Stimulated activated CD4-positive, alpha-beta T cell treated with anti-CD3 and anti-CD28 coated beads, Interleukin-2, amount 100 ng/mL, for 24 hours (primary cell): Measurements from ENCODE around the gene VRK1.

Experiments used
- DNase-seq, 2 donors: peaks; one replicate each; pipeline ENCODE4 v3.0.0-alpha.2; 2020

The VRK1 gene

DNA sequence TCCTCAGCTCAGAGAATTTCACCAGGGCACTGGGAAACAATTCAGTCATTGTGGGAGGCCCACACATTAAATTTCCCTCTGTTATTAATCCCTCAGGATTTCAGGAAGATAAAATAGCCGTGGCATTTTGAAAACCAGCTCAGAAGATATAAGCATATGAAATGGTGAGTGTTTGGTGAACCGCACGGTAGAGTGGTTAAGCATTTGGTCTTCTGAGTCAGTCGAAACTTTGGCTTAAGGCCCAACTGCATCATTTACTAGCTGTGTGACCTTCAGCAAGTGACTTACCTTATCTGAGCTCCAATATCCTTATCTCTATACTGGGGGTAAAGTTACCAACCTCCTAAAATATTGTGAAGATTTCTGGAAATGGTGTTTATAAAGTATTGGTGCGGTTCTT is 5.2 kb upstream of the VRK1 start:
- no peak for DNase-seq

DNA sequence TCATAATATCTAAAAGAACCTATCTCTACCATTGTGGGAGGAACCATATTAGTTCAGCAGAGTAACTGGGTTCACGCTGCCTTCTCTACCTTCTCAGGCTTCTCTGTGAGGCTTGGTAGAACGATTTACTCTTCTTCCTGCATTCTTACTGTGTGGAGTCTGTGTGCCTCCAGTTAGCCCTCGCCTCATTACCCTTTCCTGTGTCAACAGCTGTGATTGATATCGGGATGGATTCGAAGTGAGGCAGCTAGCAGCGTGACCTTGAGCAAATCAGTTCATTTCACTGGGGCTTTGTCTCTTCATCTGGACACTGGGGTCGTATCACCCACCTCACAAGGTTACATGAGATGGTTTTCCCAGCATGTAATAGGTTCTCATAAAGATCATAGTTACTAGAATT is 4.6 kb upstream of the VRK1 start:
- no peak for DNase-seq

DNA sequence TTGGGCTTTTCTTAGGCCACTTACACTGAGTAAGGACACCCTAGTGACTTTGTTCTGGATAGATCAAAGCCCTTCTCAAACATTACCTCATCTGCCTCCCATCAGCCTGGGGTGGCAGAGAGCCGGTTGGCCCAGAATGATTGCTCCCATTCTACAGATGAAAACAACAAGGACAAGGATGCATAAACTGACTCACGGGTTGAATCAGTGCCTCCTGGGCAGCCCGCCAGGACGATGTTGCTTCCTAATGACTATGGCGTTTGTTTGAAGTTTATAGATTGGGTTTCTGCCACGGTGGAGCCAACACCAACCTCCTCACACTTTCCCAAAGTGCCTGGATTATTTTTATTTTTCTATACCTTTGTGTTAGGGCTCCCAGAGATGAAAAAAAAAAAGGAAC is 3.6 kb upstream of the VRK1 start:
- no peak for DNase-seq

DNA sequence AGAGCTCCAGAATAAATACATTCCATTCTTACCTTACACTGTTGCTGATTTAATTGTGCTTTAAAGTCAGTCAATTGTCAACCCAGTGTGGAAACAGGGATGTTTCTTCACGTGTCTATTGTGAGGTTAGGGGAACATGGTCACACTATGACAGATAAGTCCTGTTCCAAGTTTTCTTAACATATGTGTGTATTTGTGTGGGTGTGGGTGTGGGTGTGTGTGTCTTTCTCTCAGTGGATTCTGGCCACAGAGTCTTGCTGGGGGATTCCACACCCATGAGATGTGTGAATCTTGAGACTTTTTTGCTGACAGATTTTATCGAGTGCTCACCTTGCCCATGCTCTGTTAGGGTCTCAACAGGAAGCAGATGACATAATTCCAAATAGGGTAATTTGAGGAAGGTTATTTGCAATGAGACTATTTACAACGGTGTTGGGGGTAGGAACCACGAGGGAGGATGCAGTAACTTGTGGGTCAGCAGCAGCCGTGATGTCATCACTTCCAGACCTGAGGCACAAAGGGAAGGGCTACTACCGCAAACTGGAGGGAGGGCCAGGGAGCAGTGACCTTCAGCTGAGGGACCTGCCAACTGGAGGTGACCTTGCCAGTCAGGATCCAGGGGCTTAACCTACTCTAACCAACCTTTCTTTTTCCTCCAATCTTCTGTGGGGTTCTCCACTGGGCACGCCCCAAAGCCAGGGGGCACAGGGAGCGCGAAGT is 1.9 kb upstream of the VRK1 start:
- no peak for DNase-seq

DNA sequence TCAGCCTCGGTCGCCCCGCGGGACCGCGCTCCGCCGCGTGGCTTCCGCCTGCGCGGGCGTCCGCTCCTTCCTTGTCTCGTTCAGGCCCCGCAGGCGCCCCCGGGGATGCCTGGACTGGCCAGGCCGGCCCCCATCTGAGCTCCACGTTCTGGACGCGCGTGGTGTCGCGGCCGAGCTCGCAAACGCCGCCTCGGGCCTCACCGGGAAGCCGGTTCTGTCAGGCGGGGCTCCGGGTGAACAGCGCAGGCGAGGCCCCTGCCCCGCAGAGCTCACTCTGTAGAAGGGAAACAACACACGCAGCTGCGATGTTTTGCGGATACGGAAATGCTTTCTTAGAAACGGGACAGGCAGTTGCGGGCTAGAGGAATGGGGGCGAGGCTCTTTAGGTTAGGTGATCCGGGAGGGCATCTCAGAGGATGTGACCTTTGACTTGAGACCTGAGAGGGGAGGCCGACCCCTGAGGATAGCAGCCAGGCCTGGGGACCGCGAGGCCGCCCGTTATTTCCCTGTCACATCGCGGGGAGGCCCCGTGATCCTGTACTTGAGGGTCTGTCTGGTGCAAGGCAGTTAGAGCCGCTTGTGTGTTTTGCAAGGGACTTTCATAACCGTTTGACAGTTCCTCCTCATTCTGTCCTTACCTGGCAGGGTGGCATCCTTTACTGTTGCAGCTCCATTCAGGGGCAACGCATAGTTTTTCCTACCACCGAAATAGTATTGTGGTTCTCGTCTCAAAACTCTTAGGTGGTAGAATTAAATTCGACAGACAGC is 584 bp downstream of the VRK1 start:
- peak; percentile 40 to 46 for DNase-seq

DNA sequence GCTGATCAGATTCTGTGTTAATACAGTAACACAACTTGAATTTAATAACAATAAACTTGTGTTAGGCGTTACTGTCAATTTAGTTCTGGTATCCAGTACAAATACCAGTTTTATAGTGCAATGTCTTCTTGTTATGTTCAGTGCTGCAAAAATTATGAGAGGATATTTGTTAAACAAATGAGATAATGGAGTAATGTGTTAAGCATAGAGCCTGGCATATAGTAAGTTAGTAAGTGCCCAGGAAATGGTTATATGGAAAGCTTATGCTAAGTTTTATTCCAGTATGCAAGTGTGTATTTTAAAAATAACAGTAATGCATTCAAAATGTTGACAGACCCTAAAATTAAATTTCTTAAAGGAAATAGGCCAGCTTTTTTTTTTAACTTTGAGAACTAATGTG is 1.8 kb downstream of the VRK1 start:
- DNase-seq, result no peak

DNA sequence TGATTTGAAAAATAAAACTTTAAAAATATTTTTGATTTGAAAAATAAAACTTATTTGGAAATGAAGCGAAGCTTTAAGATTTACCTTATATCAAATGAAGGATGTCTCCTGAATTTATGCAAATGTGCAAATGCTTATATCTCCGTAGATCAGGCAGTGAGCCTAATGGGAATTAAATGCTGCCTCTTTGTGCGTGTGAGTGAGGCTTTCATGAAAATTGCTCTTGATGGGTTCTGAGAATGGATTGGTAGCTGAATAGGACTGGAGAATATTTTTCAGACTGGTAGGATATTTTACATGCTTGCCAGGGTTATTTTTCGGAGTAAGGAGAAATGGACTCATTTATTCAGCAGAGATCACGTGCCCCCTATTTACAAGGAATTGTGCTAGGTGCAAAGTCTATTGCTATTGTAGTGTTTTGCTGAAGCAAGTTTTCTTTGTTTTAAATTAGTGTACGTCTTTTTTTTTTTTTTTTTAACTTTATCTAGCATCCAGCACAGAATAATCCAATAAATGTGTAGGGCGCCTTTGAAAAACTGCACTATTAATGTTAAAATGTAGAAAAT is 2.4 kb downstream of the VRK1 start:
- no peak for DNase-seq

DNA sequence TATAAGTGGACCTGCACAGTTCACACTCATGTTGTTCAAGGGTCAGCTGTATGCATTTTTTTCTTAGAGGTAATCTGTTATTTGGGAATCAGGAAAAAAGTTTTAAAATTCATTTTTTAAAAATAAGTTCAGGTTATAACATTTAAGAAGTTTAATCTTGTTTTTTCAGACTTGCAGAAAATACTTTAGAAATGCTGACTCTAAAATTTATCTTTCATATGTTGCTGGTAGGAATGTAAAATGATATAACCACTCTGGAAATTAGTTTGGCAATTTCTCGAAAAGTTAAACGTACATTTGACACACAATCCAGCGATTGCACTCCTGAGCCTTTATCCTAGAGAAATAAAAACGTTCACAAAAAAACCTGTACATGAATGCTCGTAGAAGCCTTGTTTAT is 4.7 kb downstream of the VRK1 start:
- no peak for DNase-seq

DNA sequence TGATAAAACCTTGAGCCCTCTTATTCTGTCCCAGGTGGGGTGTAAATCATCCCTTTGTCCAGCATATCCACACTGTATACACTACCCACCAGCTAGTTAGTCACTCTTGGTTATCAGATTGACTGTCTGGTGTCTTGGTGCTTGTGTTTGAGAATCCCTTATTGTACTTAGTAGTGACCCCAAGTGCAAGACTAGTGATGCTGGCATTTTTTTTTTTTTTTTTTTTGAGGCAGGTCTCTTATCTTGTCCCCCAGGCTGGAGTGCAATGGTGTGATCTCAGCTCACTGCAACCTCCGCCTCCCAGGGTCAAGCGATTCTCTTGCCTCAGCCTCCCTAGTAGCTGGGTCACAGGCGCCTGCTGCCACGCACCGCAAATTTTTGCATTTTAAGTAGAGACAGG is 5.8 kb downstream of the VRK1 start:
- no peak for DNase-seq

DNA sequence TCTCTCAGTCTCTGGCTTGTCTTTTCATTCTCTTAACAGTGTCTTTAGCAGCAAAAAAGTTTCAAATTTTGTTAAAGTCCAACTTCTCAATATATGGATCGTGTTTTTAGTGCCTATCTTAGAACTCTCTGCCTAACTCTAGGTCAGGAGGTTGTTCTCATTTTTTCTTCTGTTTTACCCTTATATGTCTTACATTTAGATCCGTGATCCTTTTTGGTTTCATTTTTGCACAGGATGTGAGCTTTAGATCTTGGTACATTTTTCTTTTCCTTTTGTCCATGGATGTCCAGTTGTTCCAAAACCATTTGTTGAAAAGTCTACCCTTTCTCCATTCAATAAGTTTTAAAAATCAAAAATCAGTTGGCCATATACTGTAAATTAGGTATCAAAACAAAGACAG is 6.8 kb downstream of the VRK1 start:
- DNase-seq, result no peak

DNA sequence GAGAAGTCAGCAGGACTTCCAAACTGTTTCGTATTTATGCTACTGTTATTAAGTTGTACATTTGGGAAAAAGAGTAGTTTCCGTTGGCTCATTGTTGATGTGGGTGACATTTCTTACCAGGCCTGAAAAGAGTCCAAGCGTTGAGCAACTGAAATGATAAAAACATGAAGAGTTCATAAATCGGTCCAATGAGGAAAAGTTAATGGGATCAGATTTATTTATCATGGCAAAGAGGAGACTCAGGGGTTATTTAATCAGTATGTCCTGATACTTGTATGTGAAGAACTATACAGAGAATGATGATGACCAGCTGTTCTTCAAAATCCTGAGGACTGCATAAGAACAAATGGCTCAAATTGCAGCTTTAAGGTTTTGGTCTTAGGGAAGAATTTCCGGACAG is 7.7 kb downstream of the VRK1 start:
- DNase-seq, result no peak

DNA sequence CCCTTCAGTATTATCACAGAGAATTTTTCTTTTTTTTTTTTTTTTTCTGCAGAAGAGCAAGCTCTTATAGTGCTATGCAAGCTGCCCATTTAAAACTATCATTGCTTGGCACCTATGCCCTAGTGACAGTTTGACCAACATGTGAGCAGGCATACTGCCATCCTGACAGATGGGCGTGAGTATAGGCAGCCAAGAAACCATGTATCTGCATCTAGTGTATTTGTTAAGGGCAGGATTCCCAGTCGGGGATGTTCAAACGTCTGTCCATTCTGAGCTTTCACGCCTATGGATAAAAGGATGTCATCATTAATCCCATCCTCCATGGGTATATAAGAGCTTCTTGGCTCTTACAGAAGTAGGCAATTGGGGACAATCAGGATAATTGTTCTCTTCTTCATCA is 8.8 kb downstream of the VRK1 start:
- no peak for DNase-seq

DNA sequence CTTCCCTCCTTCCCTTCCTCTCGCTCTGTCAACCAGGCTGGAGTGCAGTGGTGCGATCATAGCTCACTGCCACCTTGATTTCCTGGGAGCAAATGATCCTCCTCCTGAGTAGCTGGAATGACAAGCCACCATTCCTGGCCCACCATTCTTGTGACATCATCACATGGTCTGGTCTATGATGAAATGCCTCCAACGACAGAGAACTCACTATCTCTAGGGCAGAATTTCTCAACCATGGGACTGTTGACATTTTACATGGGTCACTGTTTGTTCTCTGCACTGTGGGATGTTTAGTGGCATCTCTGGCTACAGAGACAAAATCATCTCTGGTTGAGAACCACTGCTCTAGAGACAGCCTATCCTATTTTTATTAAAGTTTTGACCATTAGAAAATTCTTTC is 9.7 kb downstream of the VRK1 start:
- DNase-seq, result no peak

DNA sequence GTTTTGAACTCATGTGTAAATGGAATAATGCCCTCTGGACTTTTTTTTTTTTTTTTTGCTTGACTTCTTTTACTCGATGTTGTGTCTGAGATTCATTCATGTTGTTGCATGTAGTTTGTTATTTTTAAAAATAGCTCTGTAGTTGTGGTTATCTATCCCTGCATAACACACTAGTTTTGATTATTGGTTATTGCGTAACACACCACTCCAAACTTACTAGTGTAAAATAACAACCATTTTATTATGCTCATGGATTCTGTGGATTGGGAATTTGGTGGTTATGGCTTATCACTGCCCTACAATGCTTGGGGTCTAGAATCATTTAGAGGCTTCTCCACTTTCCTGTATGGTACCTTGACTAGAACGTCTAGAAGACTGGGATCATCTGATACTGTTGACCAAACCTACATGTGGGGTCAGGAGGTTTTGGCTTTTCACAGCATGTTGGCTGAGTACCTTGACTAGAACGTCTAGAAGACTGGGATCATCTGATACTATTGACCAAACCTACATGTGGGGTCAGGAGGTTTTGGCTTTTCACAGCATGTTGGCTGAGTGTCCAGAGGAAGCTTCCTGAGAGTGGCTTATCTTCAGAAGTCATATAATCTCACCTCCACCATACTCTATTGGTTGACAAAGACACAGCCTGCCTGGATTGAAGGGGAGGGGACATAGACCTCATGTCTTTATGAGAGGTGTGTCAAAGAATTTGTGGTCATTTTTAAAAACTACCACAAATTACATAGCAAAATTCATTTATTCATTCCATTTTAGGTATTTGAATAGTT is 11.6 kb downstream of the VRK1 start:
- no peak for DNase-seq

DNA sequence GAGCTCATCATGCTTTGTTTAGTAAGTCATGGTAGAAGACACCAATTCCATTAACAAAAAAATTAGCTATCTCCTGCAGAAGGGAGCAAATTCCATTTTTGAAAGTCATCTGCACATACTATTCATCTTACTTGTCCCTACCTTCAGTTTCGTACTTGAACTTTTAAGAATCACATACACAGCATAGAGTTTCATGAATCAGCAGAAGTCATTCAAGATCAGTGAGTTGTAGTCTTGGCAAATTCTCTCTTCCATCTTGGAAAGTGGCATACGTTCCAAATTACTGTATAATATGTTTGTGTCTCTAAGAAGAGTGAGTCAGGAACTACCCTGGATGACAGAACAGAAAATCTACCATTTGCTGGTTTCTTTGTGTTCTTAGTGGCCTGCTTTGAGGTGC is 14.1 kb downstream of the VRK1 start:
- no peak for DNase-seq

DNA sequence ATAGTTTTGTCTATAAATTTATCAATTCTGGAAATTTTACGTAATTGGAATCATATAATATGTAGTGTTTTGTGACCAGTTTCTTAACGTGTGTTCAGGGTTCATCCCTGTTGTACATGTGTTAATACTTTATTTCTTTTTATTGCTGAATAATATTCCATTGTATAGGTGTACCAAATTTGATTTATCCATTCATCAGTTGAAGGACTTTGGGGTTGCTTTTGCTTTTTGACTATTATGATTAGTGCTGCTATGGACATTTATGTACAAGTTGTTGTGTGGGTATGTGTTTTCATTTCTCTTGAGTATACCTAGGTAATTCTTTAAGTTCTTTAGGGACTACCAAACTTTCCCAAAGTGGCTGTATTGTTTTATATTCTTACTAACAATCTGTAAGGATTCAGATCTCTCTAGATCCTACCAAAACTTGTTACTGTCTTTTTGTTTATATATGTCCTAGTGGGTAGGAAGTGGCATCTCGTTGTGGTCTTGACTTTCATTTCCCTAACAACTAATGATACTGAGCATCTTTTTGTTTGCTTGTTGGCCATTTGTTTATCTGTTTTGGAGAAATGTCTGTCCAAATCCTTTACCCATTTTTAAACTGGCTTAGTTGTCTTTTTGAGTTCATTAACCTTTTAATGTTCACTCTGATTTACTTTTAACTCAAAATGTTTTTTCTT is 14.9 kb downstream of the VRK1 start:
- no peak for DNase-seq

DNA sequence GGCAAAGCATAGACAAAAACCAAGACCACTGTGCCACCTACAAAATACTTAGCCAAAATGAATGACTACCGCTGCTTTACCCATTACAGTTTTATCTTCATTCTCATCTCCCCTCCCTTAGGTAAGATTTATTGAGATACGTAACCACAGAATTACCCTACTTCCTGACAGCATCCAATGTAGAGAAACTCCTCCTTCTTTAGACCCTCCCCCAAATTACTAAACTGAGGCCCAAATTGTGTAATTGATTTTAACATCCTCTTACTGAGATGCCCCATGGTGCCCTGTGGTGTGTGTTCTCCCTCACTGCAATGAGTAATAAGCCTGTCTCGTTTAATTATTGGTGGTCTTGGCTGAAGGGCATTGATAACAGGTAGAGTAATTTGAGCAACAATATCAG is 19.1 kb downstream of the VRK1 start:
- no peak for DNase-seq

DNA sequence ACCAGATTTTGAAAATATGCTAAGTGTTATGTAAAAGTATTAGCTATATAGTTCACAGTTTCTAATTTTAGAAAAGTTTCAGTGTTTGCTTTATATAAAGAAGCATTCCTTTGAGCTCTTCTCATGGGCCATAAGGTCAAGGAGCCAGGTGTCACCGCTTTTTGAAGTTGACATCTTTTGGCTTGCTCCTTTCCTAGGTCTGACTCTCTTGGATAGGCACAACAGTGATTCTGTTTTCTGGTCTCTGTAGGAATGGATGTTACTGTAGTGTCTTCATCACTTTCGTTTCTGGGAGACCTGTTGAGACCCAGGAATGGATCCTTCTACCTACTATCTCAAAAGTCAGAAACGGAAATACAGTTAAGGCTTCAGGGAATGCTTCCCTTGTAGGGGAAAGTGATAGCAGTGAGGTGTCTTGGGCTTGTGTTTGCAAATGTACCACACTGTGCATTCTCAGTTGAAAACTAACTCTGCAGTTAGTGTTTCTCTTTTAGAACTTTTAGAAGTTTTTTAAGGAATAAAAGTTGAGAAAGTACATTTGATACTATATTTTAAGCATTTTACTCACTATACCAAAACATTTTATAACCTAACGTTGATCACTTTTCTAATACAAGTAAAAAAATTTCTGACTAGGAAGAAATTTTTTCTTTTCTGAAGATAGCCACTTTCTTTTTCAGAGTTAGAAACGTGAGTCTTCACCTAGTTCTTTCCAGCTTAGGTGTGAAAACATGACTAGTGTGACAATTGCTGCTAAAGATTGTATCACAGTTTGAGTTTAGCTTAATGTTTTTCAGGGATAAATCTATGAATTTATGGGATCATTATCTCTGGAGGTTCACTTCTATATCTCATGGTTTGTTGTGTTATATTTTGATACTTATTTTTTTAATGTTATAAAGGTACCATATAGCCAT is 20.8 kb downstream of the VRK1 start:
- no peak for DNase-seq

DNA sequence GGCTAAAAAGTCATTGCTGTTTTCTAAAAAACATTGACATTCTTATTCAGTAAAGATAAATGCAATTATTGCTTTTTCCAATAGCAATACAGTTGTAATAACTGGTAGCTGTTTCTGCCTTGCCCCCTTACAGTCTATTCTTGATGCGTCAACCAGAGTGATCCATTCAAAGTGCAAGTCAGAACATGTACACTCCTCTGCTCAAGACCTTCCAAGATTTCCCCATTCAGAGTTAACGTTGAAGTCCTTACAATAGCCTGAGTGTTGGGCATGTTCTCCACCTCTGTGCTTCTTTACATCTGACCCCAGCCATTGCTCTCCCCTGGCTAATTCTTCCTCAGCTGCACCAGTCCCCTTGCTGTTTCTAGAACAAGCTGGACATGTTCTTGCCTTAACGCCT is 24.3 kb downstream of the VRK1 start:
- no peak for DNase-seq

DNA sequence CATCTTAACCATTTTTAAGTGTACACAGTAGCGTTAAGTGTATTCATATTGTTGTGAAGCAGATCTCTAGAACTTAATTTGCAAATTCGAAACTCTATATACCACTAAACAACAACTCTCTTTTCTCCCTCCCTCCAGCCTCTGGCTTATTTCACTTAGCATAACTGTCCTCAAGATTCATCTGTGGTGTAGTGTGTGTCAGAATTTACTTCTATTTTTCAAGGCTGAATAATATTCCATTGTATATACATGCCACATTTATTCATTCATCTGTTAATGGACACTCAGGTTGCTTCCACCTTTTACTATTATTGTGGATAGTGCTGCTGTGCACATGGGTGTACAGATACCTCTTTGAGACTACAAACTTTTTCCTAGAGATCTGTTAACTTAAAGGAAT is 26.5 kb downstream of the VRK1 start:
- no peak for DNase-seq

DNA sequence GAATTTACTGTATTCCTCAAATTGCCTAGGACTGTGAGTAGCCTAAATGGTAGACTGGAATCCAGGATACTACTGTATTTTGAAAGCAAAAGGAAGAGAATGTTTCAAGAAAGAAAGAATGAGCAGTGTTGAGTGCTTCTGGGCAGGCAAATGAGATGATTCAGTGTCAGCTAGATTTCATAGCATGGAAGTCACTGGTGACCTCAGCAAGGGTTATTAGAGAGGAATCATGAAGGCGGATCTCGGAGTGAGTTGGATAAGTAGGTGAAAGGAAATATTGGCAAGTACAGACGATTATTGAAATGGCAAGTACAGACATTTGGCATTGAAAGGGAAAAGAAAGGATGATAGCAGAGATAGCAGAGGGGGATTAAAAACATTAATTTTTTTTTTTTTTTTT is 27.1 kb downstream of the VRK1 start:
- DNase-seq, result no peak

DNA sequence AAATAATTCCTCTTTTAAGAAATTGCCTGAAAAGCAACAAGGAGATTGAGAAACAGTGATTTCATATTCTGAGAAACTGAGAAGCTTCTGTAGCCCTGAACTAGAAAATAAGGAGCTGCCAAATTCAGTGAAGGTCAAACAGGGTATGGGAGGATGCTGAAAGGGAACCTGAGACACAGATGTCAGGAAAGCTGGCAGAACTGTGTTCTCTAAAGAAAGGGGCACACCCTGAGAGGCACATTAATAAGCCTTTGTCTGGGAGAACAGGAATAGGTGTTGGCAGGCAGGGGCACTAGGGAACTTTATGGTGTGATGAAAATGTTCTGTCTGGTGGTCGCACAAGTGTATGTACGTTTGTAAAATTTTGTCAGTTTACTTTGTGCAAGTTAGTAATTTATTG is 29.6 kb downstream of the VRK1 start:
- DNase-seq, result no peak
